RWPE2 (cell line): ENCODE measurements around the gene TRIM54.

Experiments
- ATAC-seq: fragments of 200-7000 bp; cut with Tn5 transposase; 3 replicates; pipeline ENCODE4 v1.9.1; 2021; ENCODE audit warnings: low read depth
- DNase-seq: peaks from one replicate; pipeline ENCODE4 v3.0.0-alpha.2; 2020; ENCODE audit warnings: low spot score
- H3K27ac ChIP-seq: fragments of 450-650 bp; 2 replicates; pipeline ENCODE4 v1.5.1; 2017; ENCODE audit warnings: mild to moderate bottlenecking; ENCODE audit not compliant: poor library complexity, severe bottlenecking
- H3K27me3 ChIP-seq: fragments of 250-450 bp; sonication (Bioruptor Pico); 2 replicates; pipeline ENCODE4 v1.5.1; 2021; ENCODE audit warnings: mild to moderate bottlenecking, moderate library complexity; ENCODE audit not compliant: insufficient read depth, poor library complexity, severe bottlenecking
- H3K36me3 ChIP-seq: fragments of 250-450 bp; sonication (Bioruptor Pico); 2 replicates; pipeline ENCODE4 v1.5.1; 2020; ENCODE audit warnings: low read depth, mild to moderate bottlenecking, moderate library complexity
- H3K4me1 ChIP-seq: fragments of 250-450 bp; sonication (Bioruptor Pico); 2 replicates; pipeline ENCODE4 v1.5.1; 2021; ENCODE audit warnings: mild to moderate bottlenecking, moderate library complexity; ENCODE audit not compliant: insufficient read depth, poor library complexity, severe bottlenecking
- H3K4me3 ChIP-seq: fragments of 250-450 bp; sonication (Bioruptor Pico); 2 replicates; pipeline ENCODE4 v1.5.1; 2021; ENCODE audit warnings: mild to moderate bottlenecking, moderate library complexity; ENCODE audit not compliant: severe bottlenecking
- H3K9me3 ChIP-seq: fragments of 250-450 bp; sonication (Bioruptor Pico); 2 replicates; pipeline ENCODE4 v1.5.1; 2021; ENCODE audit warnings: mild to moderate bottlenecking, moderate library complexity; ENCODE audit not compliant: severe bottlenecking
- CTCF ChIP-seq: fragments of 450-650 bp; IDR thresholded peaks from one replicate; pipeline ENCODE4 v1.5.1; 2017; ENCODE audit warnings: mild to moderate bottlenecking, moderate library complexity; ENCODE audit not compliant: poor library complexity, severe bottlenecking

TRIM54 gene

GRCh38 chr2:27243391-27244130, 38.7 kb upstream of the TRIM54 start:
- no peaks in the 10 kb centered on the region for H3K4me1 ChIP-seq
- no peak overlapping the region for H3K4me3 ChIP-seq
- ATAC-seq (no peak), DNase-seq (no peak)
- no peaks in the 10 kb centered on the region for H3K27me3 ChIP-seq
- no peak overlapping the region for H3K27ac ChIP-seq
- H3K36me3 ChIP-seq: peaks cover 53% of the 10 kb centered on the region
- no peaks in the 10 kb centered on the region for H3K9me3 ChIP-seq
- no peak for TF ChIP-seq CTCF

GRCh38 chr2:27245116-27245515, 37.1 kb upstream of the TRIM54 start:
- no peak for DNase-seq
- Histone ChIP-seq H3K36me3 (peaks cover 38% of the 10 kb centered on the region), H3K4me1 (no peaks in the 10 kb centered on the region), H3K4me3 (no peak overlapping the region), H3K9me3 (no peaks in the 10 kb centered on the region), H3K27me3 (no peaks in the 10 kb centered on the region), H3K27ac (no peak overlapping the region)
- ATAC-seq: no peak
- no peak for TF ChIP-seq CTCF

- Histone ChIP-seq H3K27me3 (no peaks in the 10 kb centered on the region), H3K27ac (no peak overlapping the region), H3K4me3 (no peak overlapping the region), H3K4me1 (no peaks in the 10 kb centered on the region), H3K36me3 (peaks cover 33% of the 10 kb centered on the region), H3K9me3 (no peaks in the 10 kb centered on the region)
- TF ChIP-seq CTCF: no peak
- ATAC-seq (no peak), DNase-seq (no peak)
Observed at GRCh38 chr2:27245626-27246025, 36.6 kb upstream of the TRIM54 start.

- H3K4me3 ChIP-seq: no peak overlapping the region
- H3K9me3 ChIP-seq: no peaks in the 10 kb centered on the region
- H3K27ac ChIP-seq: no peak overlapping the region
- H3K27me3 ChIP-seq: no peaks in the 10 kb centered on the region
- no peaks in the 10 kb centered on the region for H3K4me1 ChIP-seq
- no peak for ATAC-seq
- H3K36me3 ChIP-seq: peaks cover 13% of the 10 kb centered on the region
- TF ChIP-seq CTCF: no peak
- no peak for DNase-seq
Observed at GRCh38 chr2:27247893-27248292, 34.3 kb upstream of the TRIM54 start.

GRCh38 chr2:27249159-27249890, 32.9 kb upstream of the TRIM54 start:
- no peak for TF ChIP-seq CTCF
- H3K36me3 ChIP-seq: no peaks in the 10 kb centered on the region
- no peaks in the 10 kb centered on the region for H3K27me3 ChIP-seq
- H3K4me3 ChIP-seq: no peak overlapping the region
- H3K27ac ChIP-seq: no peak overlapping the region
- no peaks in the 10 kb centered on the region for H3K9me3 ChIP-seq
- no peaks in the 10 kb centered on the region for H3K4me1 ChIP-seq
- ATAC-seq: peak; percentile 22; the same call in 2 of the 3 replicates
- DNase-seq: no peak
